ENCODE data around the gene RIOX2.

DNA sequence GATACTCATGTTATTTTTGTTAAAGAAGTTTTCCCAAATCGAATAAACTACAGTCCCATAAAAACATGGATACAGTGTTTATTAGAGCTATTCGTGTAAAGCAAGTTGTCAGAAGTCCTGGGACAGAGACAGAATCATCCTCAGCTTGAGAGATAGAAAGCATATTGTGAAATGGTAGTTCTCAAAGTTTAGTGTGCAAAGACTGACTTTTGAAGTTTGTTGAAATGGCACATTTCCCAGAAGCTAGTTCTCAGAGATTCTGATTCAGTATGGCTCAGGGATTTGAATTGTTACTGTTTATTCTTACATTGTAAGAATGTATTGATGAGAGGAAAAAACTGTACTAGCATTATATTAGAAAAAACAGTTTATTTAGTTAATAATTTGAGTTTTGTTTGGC lies 40.7 kb upstream of the RIOX2 start:
- TF ChIP-seq, protein P1, sequence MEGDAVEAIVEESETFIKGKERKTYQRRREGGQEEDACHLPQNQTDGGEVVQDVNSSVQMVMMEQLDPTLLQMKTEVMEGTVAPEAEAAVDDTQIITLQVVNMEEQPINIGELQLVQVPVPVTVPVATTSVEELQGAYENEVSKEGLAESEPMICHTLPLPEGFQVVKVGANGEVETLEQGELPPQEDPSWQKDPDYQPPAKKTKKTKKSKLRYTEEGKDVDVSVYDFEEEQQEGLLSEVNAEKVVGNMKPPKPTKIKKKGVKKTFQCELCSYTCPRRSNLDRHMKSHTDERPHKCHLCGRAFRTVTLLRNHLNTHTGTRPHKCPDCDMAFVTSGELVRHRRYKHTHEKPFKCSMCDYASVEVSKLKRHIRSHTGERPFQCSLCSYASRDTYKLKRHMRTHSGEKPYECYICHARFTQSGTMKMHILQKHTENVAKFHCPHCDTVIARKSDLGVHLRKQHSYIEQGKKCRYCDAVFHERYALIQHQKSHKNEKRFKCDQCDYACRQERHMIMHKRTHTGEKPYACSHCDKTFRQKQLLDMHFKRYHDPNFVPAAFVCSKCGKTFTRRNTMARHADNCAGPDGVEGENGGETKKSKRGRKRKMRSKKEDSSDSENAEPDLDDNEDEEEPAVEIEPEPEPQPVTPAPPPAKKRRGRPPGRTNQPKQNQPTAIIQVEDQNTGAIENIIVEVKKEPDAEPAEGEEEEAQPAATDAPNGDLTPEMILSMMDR (conservative IDR thresholded peaks at IDR 0.05; ENCODE audit: low read length), result no peak
- TF ChIP-seq EZH2phosphoT487 (IDR thresholded peaks at IDR 0.05; ENCODE audit: borderline replicate concordance, low read depth, low read length), result no peak

Measured in OCI-LY7 (cell line).